ENCODE data around the gene OSBP2.

GRCh38 chr22:30806391-30806861, 111.8 kb downstream of the OSBP2 start:
- TF ChIP-seq CTCF (IDR thresholded peaks at IDR 0.05) (no peak), POLR2A (IDR thresholded peaks at IDR 0.05) (no peak)

Data from testis (tissue), 2 donors.